ENCODE measurements around the gene RAP1A.
"Not testable (repeated sequence)": the region's sequence is repeated elsewhere in the genome, so short reads cannot be mapped to it uniquely, and the experiment has no call there.

Gene RAP1A

GRCh38 chr1:111629190-111629954 is 9.8 kb downstream of the RAP1A start:
- no peak for DNase-seq (ENCODE audit: low read depth in 2 of 2)

GRCh38 chr1:111630567-111630966 is 11.0 kb downstream of the RAP1A start:
- DNase-seq (ENCODE audit: low read depth in 2 of 2) = no peak

- no peak for DNase-seq (ENCODE audit: low read depth in 2 of 2)
Measured at GRCh38 chr1:111631502-111631901, 11.9 kb downstream of the RAP1A start.

- DNase-seq (ENCODE audit: low read depth in 2 of 2) = not testable (repeated sequence)
Measured at GRCh38 chr1:111632771-111633170, 13.2 kb downstream of the RAP1A start.

GRCh38 chr1:111633736-111634247 is 14.2 kb downstream of the RAP1A start:
- DNase-seq (ENCODE audit: low read depth in 2 of 2) = no peak

- DNase-seq (ENCODE audit: low read depth in 2 of 2) = no peak
Measured at GRCh38 chr1:111635324-111636009, 15.9 kb downstream of the RAP1A start.

GRCh38 chr1:111638320-111638719 is 18.7 kb downstream of the RAP1A start:
- DNase-seq (ENCODE audit: low read depth in 2 of 2) = no peak

- no peak for DNase-seq (ENCODE audit: low read depth in 2 of 2)
Measured at GRCh38 chr1:111639602-111640198, 20.1 kb downstream of the RAP1A start.

- DNase-seq (ENCODE audit: low read depth in 2 of 2) = no peak
Measured at GRCh38 chr1:111643097-111643496, 23.5 kb downstream of the RAP1A start.

GRCh38 chr1:111643696-111644095 is 24.1 kb downstream of the RAP1A start:
- DNase-seq (ENCODE audit: low read depth in 2 of 2) = no peak

- DNase-seq (ENCODE audit: low read depth in 2 of 2) = no peak
Measured at GRCh38 chr1:111644506-111644905, 24.9 kb downstream of the RAP1A start.

GRCh38 chr1:111647736-111648135 is 28.1 kb downstream of the RAP1A start:
- DNase-seq (ENCODE audit: low read depth in 2 of 2) = no peak

GRCh38 chr1:111648806-111649205 is 29.2 kb downstream of the RAP1A start:
- DNase-seq (ENCODE audit: low read depth in 2 of 2) = no peak

GRCh38 chr1:111649227-111649626 is 29.6 kb downstream of the RAP1A start:
- no peak for DNase-seq (ENCODE audit: low read depth in 2 of 2)

GRCh38 chr1:111649648-111650047 is 30.1 kb downstream of the RAP1A start:
- no peak for DNase-seq (ENCODE audit: low read depth in 2 of 2)

- DNase-seq (ENCODE audit: low read depth in 2 of 2) = no peak
Measured at GRCh38 chr1:111653709-111654108, 34.1 kb downstream of the RAP1A start.

- DNase-seq (ENCODE audit: low read depth in 2 of 2) = no peak
Measured at GRCh38 chr1:111654839-111655238, 35.2 kb downstream of the RAP1A start.

- DNase-seq (ENCODE audit: low read depth in 2 of 2) = no peak
Measured at GRCh38 chr1:111656086-111657017, 36.8 kb downstream of the RAP1A start.

GRCh38 chr1:111658622-111659021 is 39.0 kb downstream of the RAP1A start:
- no peak for DNase-seq (ENCODE audit: low read depth in 2 of 2)

GRCh38 chr1:111660204-111661150 is 40.9 kb downstream of the RAP1A start:
- DNase-seq (ENCODE audit: low read depth in 2 of 2) = no peak

All from stimulated activated CD8-positive, alpha-beta memory T cell treated with anti-CD3 and anti-CD28 coated beads, Interleukin-15, amount 100 ng/mL, for 4 hours (primary cell).